Measurements from ENCODE around the gene CPZ.
A peak's percentile ranks its signal among the peaks of the same experiment; 100 is the strongest.

CPZ gene

DNA sequence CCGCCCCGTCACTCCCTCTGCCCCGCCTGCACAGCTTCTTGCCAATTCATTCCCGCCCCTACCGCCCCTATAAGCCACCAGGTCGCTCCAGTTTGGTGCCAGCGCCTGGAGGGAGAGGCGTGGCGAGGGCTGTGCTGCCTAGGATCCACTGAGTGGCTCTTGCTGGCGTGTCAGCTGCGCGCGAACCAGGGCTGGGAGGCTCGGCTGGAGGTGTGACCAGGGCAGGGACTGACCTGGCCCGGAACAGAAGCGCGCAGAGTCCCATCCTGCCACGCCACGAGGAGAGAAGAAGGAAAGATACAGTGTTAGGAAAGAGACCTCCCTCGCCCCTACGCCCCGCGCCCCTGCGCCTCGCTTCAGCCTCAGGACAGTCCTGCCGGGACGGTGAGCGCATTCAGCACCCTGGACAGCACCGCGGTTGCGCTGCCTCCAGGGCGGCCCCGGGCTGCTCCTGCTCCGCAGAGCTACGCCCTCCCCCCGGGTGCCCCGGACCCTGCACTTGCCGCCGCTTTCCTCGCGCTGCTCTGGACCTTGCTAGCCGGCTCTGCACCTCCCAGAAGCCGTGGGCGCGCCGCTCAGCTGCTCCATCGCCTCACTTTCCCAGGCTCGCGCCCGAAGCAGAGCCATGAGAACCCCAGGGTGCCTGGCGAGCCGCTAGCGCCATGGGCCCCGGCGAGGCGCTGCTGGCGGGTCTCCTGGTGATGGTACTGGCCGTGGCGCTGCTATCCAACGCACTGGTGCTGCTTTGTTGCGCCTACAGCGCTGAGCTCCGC is 12.1 kb upstream of the CPZ start, which contains the start of gene GPR78:
Gene GPR78, plus strand, starts transcription at position 72 of the 773 bp plus-strand sequence. Its CDS starts 591 bp downstream, at position 663.
- ChIA-PET CTCF (interaction anchor here (0.7 kb wide), 2 partner anchors 12 to 357 kb away, joined by 3 to 4 read pairs; partner anchors contain the start of gene CPZ), POLR2A (ENCODE audit: low non-redundant PET) (no interaction called here)
- peak; percentile 39 for DNase-seq (ENCODE audit: low spot score)
- TF ChIP-seq, protein P1, sequence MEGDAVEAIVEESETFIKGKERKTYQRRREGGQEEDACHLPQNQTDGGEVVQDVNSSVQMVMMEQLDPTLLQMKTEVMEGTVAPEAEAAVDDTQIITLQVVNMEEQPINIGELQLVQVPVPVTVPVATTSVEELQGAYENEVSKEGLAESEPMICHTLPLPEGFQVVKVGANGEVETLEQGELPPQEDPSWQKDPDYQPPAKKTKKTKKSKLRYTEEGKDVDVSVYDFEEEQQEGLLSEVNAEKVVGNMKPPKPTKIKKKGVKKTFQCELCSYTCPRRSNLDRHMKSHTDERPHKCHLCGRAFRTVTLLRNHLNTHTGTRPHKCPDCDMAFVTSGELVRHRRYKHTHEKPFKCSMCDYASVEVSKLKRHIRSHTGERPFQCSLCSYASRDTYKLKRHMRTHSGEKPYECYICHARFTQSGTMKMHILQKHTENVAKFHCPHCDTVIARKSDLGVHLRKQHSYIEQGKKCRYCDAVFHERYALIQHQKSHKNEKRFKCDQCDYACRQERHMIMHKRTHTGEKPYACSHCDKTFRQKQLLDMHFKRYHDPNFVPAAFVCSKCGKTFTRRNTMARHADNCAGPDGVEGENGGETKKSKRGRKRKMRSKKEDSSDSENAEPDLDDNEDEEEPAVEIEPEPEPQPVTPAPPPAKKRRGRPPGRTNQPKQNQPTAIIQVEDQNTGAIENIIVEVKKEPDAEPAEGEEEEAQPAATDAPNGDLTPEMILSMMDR (conservative IDR thresholded peaks at IDR 0.05; ENCODE audit: low read depth), result no peak
- no peak within 1 kb of the TSS for H3K27ac ChIP-seq

DNA sequence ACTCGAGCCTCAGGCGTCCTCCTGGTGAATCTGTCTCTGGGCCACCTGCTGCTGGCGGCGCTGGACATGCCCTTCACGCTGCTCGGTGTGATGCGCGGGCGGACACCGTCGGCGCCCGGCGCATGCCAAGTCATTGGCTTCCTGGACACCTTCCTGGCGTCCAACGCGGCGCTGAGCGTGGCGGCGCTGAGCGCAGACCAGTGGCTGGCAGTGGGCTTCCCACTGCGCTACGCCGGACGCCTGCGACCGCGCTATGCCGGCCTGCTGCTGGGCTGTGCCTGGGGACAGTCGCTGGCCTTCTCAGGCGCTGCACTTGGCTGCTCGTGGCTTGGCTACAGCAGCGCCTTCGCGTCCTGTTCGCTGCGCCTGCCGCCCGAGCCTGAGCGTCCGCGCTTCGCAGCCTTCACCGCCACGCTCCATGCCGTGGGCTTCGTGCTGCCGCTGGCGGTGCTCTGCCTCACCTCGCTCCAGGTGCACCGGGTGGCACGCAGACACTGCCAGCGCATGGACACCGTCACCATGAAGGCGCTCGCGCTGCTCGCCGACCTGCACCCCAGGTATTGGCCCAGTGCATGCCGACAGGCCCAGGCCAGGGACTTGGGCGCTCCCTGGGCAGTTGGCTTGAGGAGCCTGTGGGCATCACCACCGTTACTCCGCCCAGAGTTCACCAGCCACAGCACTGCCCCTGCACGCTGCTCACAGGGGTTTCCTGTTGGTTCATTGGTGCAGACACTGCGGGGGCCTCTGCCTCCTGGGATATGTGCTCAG is 11.3 kb upstream of the CPZ start:
- DNase-seq (ENCODE audit: low spot score), result no peak
- no peak overlapping the region for H3K27ac ChIP-seq
- CTCF ChIA-PET, result no interaction called here
- POLR2A ChIA-PET (ENCODE audit: low non-redundant PET), result no interaction called here
- TF ChIP-seq, protein P1 (conservative IDR thresholded peaks at IDR 0.05; ENCODE audit: low read depth), result no peak

GRCh38 chr4:8582016-8582415 is 10.5 kb upstream of the CPZ start:
- H3K27ac ChIP-seq, result no peak overlapping the region
- TF ChIP-seq, protein P1 (conservative IDR thresholded peaks at IDR 0.05; ENCODE audit: low read depth), result no peak
- POLR2A ChIA-PET (ENCODE audit: low non-redundant PET), result no interaction called here
- CTCF ChIA-PET, result no interaction called here
- no peak for DNase-seq (ENCODE audit: low spot score)

DNA sequence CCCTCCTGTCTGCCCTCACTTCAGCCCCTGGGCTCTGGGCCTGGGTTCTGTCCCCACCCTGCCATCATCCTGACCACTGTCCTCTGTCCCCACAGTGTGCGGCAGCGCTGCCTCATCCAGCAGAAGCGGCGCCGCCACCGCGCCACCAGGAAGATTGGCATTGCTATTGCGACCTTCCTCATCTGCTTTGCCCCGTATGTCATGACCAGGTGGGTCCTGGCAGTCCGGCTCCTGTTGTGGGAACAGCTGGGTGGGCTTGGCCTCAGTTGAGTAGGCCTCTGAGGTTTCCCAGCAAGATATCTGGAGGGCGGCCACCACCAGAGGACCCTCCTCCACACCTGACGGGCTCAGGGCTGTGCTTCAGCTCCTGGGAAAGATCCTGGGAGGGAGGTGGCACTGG is 10.1 kb upstream of the CPZ start:
- POLR2A ChIA-PET (ENCODE audit: low non-redundant PET), result no interaction called here
- CTCF ChIA-PET, result no interaction called here

GRCh38 chr4:8582941-8583654 is 9.5 kb upstream of the CPZ start:
- CTCF ChIA-PET, result no interaction called here
- no peak for DNase-seq (ENCODE audit: low spot score)
- TF ChIP-seq, protein P1 (conservative IDR thresholded peaks at IDR 0.05; ENCODE audit: low read depth), result no peak
- POLR2A ChIA-PET (ENCODE audit: low non-redundant PET), result no interaction called here
- no peak overlapping the region for H3K27ac ChIP-seq

More for the DNA sequence above, 10.1 kb upstream of the CPZ start:
- TF ChIP-seq, protein P1 (conservative IDR thresholded peaks at IDR 0.05; ENCODE audit: low read depth), result no peak
- H3K27ac ChIP-seq, result no peak overlapping the region
- no peak for DNase-seq (ENCODE audit: low spot score)

DNA sequence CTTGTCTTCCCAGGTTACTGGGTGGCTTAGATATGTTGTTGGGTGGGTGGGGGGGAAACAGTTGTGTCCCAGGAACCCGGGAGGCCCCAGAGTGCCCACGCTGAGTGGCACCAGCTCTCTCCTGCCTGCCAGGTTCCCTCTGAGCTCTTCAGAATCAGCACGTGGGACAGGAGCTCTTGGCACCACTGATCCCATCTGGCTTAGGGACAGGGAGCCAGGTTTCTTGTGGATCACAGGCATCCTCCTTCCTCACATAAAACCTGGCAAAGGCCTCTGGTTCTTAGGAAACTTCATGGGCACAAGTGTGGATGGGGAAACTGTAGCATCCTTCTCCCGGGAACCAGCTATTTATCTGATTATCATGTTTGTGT is 8.9 kb upstream of the CPZ start:
- TF ChIP-seq, protein P1 (conservative IDR thresholded peaks at IDR 0.05; ENCODE audit: low read depth), result no peak
- POLR2A ChIA-PET (ENCODE audit: low non-redundant PET), result no interaction called here
- H3K27ac ChIP-seq, result no peak overlapping the region
- CTCF ChIA-PET, result no interaction called here
- DNase-seq (ENCODE audit: low spot score), result no peak
